ENCODE results near the gene TUBA1C. TPM values are rescaled to one million over a fixed set of nuclear protein-coding genes. Genes with fewer than 3 reads are reported as not detected.

Gene TUBA1C
- total and polyA plus RNA-seq, 2 of the 8 experiments (the other 6 are each of a cell fraction or from before 2014, with no cell fraction given): 504 to 3,101 TPM

- FAIRE-seq (no peak), DNase-seq (ENCODE audit: low read depth in 1 of 2, low spot score in 2 of 2) (no peak)
- no peak overlapping the region for H3K4me3 ChIP-seq (ENCODE audit: extremely low read depth in 1 of 4, insufficient read depth in 2 of 4, low read depth in 3 of 4, low read length in 4 of 4)
- TF ChIP-seq SIN3A (conservative IDR thresholded peaks at IDR 0.05 in 1 of 2, IDR thresholded peaks at IDR 0.05 in 1 of 2; ENCODE audit: low read depth in 1 of 2, low read length in 2 of 2): no peak
- H3K36me3 ChIP-seq (ENCODE audit: control insufficient read depth in 2 of 4, insufficient read depth in 4 of 4, low read length in 3 of 4): peaks cover 3 to 15% (median 9%) of the 10 kb centered on the region in 4 experiments; a peak in 5 of 8 replicates
- ChIA-PET CTCF (ENCODE audit: partially characterized antibody) (interaction anchor here (0.5 to 17.0 kb wide), 12 partner anchors 9 to 761 kb away, joined by 3 to 172 read pairs (median 4); partner anchors contain the start of gene PRPH), POLR2A (ENCODE audit: partially characterized antibody) (interaction anchor here (0.9 to 6.7 kb wide), 3 partner anchors 12 to 289 kb away, joined by 3 to 111 read pairs (median 4); partner anchors contain the start of gene TUBA1C)
- H3K56ac ChIP-seq (replicated peaks; ENCODE audit: insufficient read length, low read depth, low read length): no peak overlapping the region
- no peak overlapping the region for H2BK120ac ChIP-seq (replicated peaks; ENCODE audit: low read depth, low read length)
- no peak overlapping the region for H2AK5ac ChIP-seq (ENCODE audit: low read depth, low read length)
- H3K79me2 ChIP-seq (ENCODE audit: control insufficient read depth in 1 of 2, insufficient read depth in 2 of 2, low read length in 2 of 2): no peaks in the 10 kb centered on the region
- H2AFZ ChIP-seq (ENCODE audit: low read length): no peak overlapping the region
- H3K27me3 ChIP-seq (replicated peaks in 1 of 4; ENCODE audit: control insufficient read depth in 3 of 4, extremely low read depth in 1 of 4, insufficient read depth in 3 of 4, low read length in 3 of 4): no peaks in the 10 kb centered on the region
- H4K20me1 ChIP-seq (replicated peaks in 1 of 2; ENCODE audit: control insufficient read depth in 1 of 2, insufficient read depth in 2 of 2, low read length in 2 of 2): peaks cover 0 to 4% of the 10 kb centered on the region in 2 experiments
- H3K23ac ChIP-seq (ENCODE audit: insufficient read length): no peak overlapping the region
- H3K4me1 ChIP-seq (replicated peaks in 1 of 4; ENCODE audit: control insufficient read depth in 3 of 4, insufficient read depth in 4 of 4, low read length in 3 of 4): peaks cover 0 to 7% (median 5%) of the 10 kb centered on the region in 4 experiments; a peak in 3 of 7 replicates
- H3K23me2 ChIP-seq (ENCODE audit: low read depth, low read length): no peaks in the 10 kb centered on the region; the same call in 1 of the 2 replicates
- H3K9ac ChIP-seq (replicated peaks in 1 of 4; ENCODE audit: extremely low read depth in 1 of 4, low read depth in 3 of 4, low read length in 3 of 4): no peak overlapping the region
- no peak overlapping the region for H2BK20ac ChIP-seq (ENCODE audit: low read length)
- H2BK12ac ChIP-seq (ENCODE audit: low read depth, low read length): no peak overlapping the region
- H3K14ac ChIP-seq (ENCODE audit: insufficient read length): no peak overlapping the region
- no peak overlapping the region for H2BK5ac ChIP-seq (ENCODE audit: low read depth, low read length)
- H3K18ac ChIP-seq (ENCODE audit: extremely low read depth, low read length): no peak overlapping the region
- no peaks in the 10 kb centered on the region; the same call in 1 of the 2 replicates for H3K79me1 ChIP-seq (ENCODE audit: low read depth, low read length)
- H3K4ac ChIP-seq (replicated peaks; ENCODE audit: insufficient read length, low read depth, low read length): no peak overlapping the region
- no peak overlapping the region for H3K27ac ChIP-seq (ENCODE audit: low read depth, low read length)
- no peak overlapping the region for H3K4me2 ChIP-seq (ENCODE audit: insufficient read depth in 1 of 2, low read depth in 2 of 2, low read length in 2 of 2)
- H4K91ac ChIP-seq (replicated peaks; ENCODE audit: insufficient read length, low read length): no peak overlapping the region
- no peaks in the 10 kb centered on the region for H3K9me3 ChIP-seq (ENCODE audit: insufficient read depth in 2 of 2, low read depth in 1 of 2, low read length in 1 of 2)
- H4K8ac ChIP-seq (ENCODE audit: extremely low read depth, insufficient read depth, low read length): 0 out of 2 replicates have a peak overlapping the region, but pooled peaks have one; percentile 16
- no peak overlapping the region for H4K5ac ChIP-seq (ENCODE audit: insufficient read length, low read depth, low read length)
- no peak overlapping the region for H2BK15ac ChIP-seq (ENCODE audit: low read length)
- 85% methylated on average over 7 of the region's 7 CpGs; no CpG with 5 or more reads in 1 of the 2 experiments for WGBS, 2 experiments (ENCODE audit: extremely low coverage in 1 of 2, insufficient coverage in 1 of 2, insufficient read length in 1 of 2, insufficient replicate concordance in 2 of 2, low coverage in 1 of 2, low lambda C conversion rate in 2 of 2, missing lambda C conversion rate in 1 of 2)
Measured at GRCh38 chr12:49277466-49277865, 12.6 kb downstream of the TUBA1C start.

Data from H1 (cell line).